Fibroblast of pulmonary artery (primary cell): Measurements from ENCODE around the gene ENPP7.

Source experiments
- DNase-seq: peaks from one replicate; pipeline ENCODE4 v3.0.0-alpha.2; 2010; ENCODE audit warnings: low read depth
- H3K4me3 ChIP-seq: replicated peaks from 2 replicates; pipeline ENCODE4 v1.5.1; 2011; ENCODE audit warnings: low read depth, mild to moderate bottlenecking, control low read depth, low read length, moderate library complexity
- TF ChIP-seq, protein P1 (sequence below): IDR thresholded peaks from 2 replicates; pipeline ENCODE4 v1.5.1; 2011; ENCODE audit warnings: mild to moderate bottlenecking, control low read depth, low read length, inconsistent platforms; ENCODE audit errors: missing control alignments

Gene ENPP7

DNA sequence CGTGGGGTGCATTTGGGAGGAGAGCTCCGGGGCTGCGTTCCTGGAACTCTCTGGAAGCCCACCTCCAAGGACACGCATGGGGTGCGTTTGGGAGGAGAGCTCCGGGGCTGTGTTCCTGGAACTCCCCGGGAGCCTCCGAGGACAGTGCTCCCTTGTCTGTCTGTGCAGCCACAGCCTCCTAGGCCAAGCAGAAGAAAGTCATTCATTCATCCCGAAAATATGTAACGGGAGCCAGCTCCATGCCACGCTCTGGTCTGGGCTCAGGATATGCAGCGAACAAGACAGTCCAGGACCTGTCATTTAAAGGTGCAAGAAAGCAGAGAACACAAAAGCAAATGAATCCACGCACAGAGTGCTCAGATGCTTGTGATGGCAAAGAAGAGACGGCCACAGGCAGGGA lies 7.9 kb downstream of the ENPP7 start:
- no peak for DNase-seq
- no peak overlapping the region for H3K4me3 ChIP-seq
- TF ChIP-seq, protein P1, sequence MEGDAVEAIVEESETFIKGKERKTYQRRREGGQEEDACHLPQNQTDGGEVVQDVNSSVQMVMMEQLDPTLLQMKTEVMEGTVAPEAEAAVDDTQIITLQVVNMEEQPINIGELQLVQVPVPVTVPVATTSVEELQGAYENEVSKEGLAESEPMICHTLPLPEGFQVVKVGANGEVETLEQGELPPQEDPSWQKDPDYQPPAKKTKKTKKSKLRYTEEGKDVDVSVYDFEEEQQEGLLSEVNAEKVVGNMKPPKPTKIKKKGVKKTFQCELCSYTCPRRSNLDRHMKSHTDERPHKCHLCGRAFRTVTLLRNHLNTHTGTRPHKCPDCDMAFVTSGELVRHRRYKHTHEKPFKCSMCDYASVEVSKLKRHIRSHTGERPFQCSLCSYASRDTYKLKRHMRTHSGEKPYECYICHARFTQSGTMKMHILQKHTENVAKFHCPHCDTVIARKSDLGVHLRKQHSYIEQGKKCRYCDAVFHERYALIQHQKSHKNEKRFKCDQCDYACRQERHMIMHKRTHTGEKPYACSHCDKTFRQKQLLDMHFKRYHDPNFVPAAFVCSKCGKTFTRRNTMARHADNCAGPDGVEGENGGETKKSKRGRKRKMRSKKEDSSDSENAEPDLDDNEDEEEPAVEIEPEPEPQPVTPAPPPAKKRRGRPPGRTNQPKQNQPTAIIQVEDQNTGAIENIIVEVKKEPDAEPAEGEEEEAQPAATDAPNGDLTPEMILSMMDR, result no peak

GRCh38 chr17:79739148-79740062 lies 8.7 kb downstream of the ENPP7 start:
- TF ChIP-seq, protein P1, result no peak
- no peak for DNase-seq
- H3K4me3 ChIP-seq, result no peak overlapping the region

GRCh38 chr17:79740413-79740812 lies 9.7 kb downstream of the ENPP7 start:
- TF ChIP-seq, protein P1, result no peak
- peak; percentile 13 for DNase-seq
- H3K4me3 ChIP-seq, result no peak overlapping the region

DNA sequence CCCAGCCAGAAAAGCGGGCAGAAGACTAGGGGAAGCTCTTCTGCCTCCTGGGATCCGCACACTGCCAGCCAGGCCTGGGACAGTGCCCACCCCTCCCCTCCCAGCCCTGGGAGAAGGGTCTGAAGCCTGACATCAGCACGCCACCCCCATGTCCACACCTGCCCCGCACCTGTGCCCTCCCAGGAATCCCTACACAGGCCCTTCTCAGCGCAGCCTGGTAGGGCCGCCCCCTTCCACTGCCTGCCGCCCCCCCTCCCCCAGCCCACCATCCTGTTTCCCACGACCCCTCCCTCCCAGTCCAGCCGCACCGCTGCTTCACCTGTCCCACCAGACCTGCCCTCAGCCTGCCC lies 10.6 kb downstream of the ENPP7 start:
- H3K4me3 ChIP-seq, result no peak overlapping the region
- TF ChIP-seq, protein P1, result no peak
- DNase-seq, result no peak

DNA sequence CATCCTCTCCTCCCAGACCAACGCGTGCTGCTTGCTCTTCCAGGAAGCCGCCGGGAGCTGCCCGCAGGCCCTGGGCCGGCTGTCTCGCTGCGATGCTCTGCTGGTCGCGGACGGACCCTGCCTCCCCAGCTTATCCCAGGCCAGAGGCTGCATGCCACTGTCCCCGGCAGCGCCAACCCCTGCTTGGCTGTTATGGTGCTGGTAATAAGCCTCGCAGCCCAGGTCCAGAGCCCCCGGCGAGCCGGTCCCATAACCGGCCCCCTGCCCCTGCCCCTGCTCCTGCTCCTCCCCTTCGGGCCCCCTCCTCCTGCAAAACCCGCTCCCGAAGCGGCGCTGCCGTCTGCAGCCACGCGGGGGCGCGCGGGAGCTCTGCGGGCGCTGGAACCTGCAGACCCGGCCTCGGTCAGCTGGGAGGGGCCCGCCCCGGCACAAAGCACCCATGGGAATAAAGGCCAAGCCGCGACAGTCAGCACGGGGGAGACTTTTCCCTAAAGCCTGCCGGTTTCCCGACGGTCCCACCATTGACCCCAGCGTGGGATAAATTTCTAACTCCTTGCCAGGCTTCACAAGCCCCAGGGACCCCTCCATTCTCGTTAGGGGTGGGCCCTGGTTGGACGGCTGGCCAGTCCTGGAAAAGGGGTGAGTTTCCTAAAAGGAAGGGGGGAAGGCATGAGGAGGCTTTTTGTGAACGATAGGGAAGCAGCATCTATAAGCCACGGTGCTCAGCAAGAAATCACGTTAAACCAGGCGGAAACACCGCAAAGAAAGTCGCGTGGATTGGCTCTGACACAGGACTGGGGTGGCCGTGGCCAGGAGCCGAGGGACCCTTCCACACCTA lies 11.2 kb downstream of the ENPP7 start:
- TF ChIP-seq, protein P1, result peak; percentile 56
- no peak overlapping the region for H3K4me3 ChIP-seq
- DNase-seq, result peak; percentile 51

GRCh38 chr17:79742589-79742918 lies 11.8 kb downstream of the ENPP7 start:
- no peak for DNase-seq
- TF ChIP-seq, protein P1, result no peak
- no peak overlapping the region for H3K4me3 ChIP-seq
